ENCODE results near the gene MAP3K13. TPM values are rescaled to one million over a fixed set of nuclear protein-coding genes. Genes with fewer than 3 reads are reported as not detected.

Gene MAP3K13
- total and polyA plus RNA-seq, 10 of the 15 experiments (the other 5 are each of a cell fraction or from before 2014, with no cell fraction given), result 10.5 to 70.8 (median 26.8) TPM

- Histone ChIP-seq H3K9ac (ENCODE audit: control insufficient read depth, insufficient read depth, low read length) (no peak overlapping the region; the same call in 1 of the 2 replicates), H4K20me1 (ENCODE audit: control insufficient read depth, insufficient read depth) (no peaks in the 10 kb centered on the region), H3K36me3 (ENCODE audit: control insufficient read depth in 2 of 2, insufficient read depth in 2 of 2, low read length in 1 of 2) (no peaks in the 10 kb centered on the region), H2AFZ (ENCODE audit: control insufficient read depth, low read depth, low read length) (no peak overlapping the region), H3K9me3 (replicated peaks; ENCODE audit: control insufficient read depth, insufficient read depth, low read length) (no peaks in the 10 kb centered on the region), H3K27ac (ENCODE audit: control insufficient read depth, insufficient read depth) (peak overlapping the region; percentile 31; the same call in 1 of the 2 replicates), H3K4me3 (peak overlapping the region; percentile 69), H3K27me3 (replicated peaks in 1 of 2; ENCODE audit: control insufficient read depth in 2 of 2, insufficient read depth in 2 of 2, low read length in 1 of 2) (no peaks in the 10 kb centered on the region), H3K4me2 (ENCODE audit: control insufficient read depth, insufficient read depth) (peak overlapping the region; percentile 73), H3K79me2 (ENCODE audit: control insufficient read depth, insufficient read depth, low read length) (peaks cover 29% of the 10 kb centered on the region), H3K4me1 (ENCODE audit: control insufficient read depth, insufficient read depth, low read length) (peaks cover 8% of the 10 kb centered on the region; the same call in 1 of the 2 replicates)
- DNase-seq (ENCODE audit: low read depth, low spot score) (no peak), FAIRE-seq (no peak), ATAC-seq (no peak)
- intact Hi-C loops (cut with micrococcal nuclease; ENCODE audit: unreplicated experiment) (no loop called here), in situ Hi-C loops (cut with MboI) (no loop called here)
- SMC1A ChIA-PET (ENCODE audit: uncharacterized antibody, unreplicated experiment), result interaction anchor here (1.3 to 2.6 kb wide), 2 partner anchors 10 to 210 kb away, joined by 3 to 10 read pairs; no protein-coding TSS in a partner anchor
- no TSS peak for BruUV-seq (replicated peaks)
- TF ChIP-seq NFIC (IDR thresholded peaks at IDR 0.05; ENCODE audit: low read depth, low read length), result no peak
- no peak for TF ChIP-seq NFYB (IDR thresholded peaks at IDR 0.05; ENCODE audit: insufficient read depth, low read depth, low read length)
- no peak for TF ChIP-seq BMI1 (IDR thresholded peaks at IDR 0.05; ENCODE audit: borderline replicate concordance)
- TF ChIP-seq RB1 (IDR thresholded peaks at IDR 0.05; ENCODE audit: borderline replicate concordance), result no peak
- no peak for TF ChIP-seq ZNF24 (IDR thresholded peaks at IDR 0.05)
- TF ChIP-seq IRF5 (IDR thresholded peaks at IDR 0.05; ENCODE audit: borderline replicate concordance), result no peak
- no peak for TF ChIP-seq MYB (IDR thresholded peaks at IDR 0.05; ENCODE audit: borderline replicate concordance, low read depth, low read length)
- TF ChIP-seq TCF7 (IDR thresholded peaks at IDR 0.05; ENCODE audit: borderline replicate concordance), result no peak
- no peak for TF ChIP-seq SUPT20H (IDR thresholded peaks at IDR 0.05; ENCODE audit: borderline replicate concordance, control insufficient read depth, low read depth, low read length)
- no peak for TF ChIP-seq MTA3 (IDR thresholded peaks at IDR 0.05; ENCODE audit: borderline replicate concordance, low read length)
- no peak for TF ChIP-seq TCF12 (IDR thresholded peaks at IDR 0.05; ENCODE audit: low read depth, low read length)
- POLR2A ChIA-PET, result no interaction called here
- RAD21 ChIA-PET (ENCODE audit: unreplicated experiment), result no interaction called here
- CTCF ChIA-PET, result no interaction called here
- WGBS (ENCODE audit: insufficient coverage, insufficient replicate concordance, low lambda C conversion rate, missing lambda C conversion rate), result 98% methylated on average over 3 of the region's 3 CpGs
Observed at GRCh38 chr3:185365291-185366073, 2.5 kb downstream of the MAP3K13 start.

All from GM12878 (cell line).